GM18867 (cell line): ENCODE measurements around the gene DOLPP1.

Source experiments
- ATAC-seq: cut with Tn5 transposase; IDR thresholded peaks from one replicate; pipeline ENCODE4 v1.9.1; 2021; ENCODE audit warnings: mild to moderate bottlenecking, moderate library complexity; ENCODE audit not compliant: unreplicated experiment

Gene DOLPP1

DNA sequence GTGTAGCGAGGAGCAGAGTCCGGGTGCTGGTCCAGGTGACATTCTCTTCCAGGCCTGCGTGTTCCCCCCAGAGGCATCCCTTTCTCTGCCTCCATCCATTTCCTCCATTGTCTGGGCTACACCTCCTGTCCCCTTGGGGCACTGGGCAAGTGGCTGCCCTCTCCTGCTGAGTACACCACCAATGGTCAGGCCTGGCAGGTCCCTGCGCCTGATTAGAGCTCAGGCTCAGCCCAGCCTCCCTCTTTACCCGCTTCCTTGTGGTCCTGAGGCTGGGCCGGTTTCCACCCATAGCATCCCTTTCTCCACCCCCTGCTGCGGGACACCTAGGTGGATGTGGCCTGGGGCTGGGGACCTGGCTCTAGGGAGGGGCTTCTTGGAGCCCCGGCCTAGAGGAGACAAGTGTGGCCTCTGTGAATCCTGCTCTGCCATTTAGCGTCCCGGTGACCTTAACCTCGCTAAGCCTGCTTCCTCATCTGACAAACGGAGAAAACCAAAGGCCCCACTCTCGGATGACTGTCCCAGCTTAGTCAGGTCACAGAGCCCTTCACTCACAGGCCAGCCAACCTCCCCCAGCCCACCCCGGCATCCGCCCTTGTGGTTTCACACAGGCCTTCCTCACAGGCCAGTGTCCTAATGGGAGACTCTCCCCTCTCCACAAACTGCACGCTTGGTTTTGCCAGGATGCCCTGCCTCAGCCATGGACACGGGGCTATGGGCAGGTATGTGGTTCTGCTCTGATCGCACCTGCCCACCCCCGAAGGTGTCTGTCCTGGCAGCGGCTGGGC is 12.9 kb downstream of the DOLPP1 start:
- no peak for ATAC-seq

DNA sequence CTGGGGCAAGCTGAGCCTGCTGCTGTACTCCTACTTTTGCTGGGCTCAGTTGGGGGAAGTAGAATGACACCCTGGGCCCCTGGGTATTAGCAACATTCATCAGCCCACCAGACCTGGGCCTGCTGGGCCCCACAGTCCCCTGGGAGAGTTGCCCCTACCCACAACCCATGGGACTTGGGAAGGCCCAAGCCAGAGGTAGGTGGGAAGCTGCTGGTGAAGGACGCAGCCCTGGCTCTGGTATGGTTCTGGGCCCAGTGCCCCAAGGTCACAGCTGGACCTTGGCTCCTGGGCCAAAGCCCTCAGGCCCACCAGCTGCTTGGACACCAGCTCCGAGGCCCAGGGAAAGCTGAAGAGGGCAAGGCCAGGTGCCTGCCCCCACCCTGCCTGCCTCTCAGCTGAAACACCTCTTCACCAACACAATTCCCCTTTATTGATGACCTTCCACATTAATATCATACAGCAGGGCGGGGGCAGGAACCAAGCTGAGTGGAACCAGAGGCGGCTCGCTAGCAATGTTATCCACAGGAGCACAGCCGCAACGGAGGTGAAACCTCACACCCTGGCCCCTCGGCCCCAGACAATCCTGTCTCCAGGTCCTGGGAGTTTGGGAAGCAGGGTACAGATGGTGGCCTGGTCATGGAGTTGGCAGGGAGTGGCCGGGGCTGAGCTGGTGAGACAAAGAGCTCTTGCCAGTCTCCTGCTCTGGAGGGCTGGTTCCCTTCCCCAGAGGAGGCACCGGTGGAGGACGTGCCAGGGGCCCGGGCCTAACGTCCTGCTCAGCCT is 13.7 kb downstream of the DOLPP1 start:
- no peak for ATAC-seq

DNA sequence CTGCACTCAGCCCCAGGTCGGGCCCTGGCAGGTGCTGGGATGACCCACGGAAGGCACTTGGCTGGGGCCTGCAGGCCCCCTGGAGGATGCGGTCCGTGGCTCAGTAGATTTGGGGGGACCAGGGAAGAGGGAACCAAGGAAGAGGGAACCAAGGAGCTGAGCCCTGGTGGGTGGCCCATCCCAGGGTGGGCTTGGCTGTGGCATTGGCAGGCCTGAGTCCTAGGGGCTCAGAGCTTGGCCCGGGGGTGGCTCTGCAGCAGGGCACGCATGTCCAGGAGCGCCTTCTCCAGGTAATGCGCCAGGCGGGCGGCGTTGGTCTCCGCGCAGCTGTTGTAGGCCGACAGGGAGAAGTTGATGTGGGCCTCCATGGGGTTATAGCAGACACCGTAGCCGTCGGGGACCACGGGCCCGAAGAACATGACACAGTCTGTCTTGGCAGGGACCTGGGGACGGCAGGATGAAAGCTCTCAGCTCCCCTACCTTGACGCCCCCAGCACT is 14.3 kb downstream of the DOLPP1 start:
- ATAC-seq: no peak

DNA sequence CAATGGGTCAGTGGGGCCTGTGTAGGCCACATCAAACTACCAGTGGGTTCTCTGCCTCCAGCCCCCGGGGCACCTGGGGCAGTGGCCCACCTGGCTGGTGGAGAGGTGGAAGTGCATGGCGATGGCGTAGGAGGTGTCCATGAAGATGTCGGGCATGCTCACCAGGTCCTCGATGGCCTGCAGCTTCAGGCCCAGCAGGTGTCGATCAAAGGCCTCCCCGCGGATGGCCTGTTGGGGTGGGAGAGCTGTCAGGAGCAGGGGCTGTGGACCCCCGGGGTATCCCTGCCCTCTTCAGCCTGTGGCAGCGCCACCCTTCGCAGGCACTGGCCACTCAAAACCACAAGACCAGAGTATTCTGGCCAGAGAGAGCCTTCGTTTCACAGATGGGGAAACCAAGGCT is 15.0 kb downstream of the DOLPP1 start:
- no peak for ATAC-seq

DNA sequence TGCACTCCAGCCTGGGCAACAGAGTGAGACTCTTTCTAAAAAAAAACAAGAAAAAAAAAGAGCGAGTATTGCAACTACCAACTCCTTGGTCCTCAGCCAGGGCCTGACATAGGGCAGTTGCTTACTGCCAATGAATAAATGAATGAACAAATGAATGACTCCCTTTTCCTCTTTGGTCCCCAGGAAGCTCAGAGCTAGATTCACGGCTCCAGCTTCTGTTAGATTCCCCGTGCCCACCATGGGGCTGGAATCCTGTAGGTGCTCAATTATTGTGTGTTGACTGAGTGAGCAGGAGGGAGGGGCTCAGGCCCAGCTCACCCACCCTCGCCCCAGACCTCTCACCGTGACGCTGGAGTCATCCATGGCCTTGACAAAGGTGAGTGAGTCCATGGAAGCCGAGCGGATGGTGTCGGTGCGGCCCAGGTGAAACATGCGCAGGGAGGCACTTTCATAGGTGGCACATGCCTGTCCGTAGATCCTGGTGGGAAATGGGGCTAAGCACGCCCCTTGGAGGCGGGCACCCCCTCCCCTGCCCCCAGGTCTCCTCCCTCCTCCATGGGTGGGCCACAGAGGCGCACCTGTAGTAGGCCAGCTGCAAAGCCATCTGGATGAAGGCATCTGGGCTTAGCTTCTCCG is 16.9 kb downstream of the DOLPP1 start:
- ATAC-seq: no peak

DNA sequence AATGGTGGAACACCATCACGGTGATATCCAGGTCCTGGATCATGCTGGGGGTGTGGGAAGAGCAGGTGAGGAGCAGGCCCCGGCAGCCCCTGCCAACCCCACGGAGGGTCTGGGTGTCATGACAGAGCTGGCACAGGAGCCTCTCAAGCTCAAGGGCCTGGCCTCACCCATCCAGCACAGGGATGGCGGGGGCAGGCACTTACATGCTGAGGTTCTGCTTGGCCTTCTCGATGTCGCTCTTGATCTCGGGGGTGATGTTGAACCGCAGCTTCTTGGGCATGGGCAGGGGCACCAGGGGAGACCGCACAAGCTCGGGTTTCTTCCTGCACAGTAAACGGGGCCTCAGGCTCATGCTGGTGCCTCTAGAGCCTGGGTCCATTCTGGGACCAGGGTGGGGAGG is 17.4 kb downstream of the DOLPP1 start:
- ATAC-seq: no peak

DNA sequence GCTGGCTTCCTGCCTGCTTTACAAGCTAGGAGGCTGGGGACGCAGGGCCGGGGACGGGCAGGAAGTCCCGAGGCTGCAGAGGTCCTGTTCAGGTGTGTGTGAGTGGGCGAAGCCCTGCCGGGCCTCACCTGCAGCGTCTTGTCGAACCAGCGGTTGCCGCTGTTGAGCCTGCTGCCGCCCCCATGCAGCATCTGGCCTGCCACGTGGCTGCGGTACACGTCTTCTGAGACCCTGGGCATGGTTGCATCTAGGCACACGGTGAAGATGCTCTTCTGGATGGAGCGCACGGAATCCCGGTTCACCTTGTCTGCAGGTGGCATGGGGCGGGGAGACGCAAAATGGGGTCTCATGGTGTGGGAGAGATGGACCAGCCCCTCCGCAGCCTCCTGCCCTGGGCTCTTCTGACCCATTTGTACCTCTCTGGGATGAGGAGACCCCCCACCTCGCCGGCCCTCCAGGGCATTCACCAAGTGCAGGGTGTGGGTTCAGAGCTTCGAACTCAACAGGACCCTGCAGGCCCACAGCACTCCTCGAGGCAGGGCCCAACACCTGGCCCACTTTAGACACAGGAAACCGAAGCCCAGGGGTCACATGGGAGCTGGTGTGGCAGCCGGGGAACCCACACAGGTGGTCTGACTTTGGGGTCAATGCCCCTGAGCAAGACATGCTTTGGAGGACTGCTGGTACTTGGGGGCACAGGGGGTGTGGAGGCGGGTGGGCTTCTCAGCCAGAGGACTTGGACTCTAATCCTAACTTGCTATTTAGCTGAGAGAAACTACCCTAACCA is 19.7 kb downstream of the DOLPP1 start:
- no peak for ATAC-seq

DNA sequence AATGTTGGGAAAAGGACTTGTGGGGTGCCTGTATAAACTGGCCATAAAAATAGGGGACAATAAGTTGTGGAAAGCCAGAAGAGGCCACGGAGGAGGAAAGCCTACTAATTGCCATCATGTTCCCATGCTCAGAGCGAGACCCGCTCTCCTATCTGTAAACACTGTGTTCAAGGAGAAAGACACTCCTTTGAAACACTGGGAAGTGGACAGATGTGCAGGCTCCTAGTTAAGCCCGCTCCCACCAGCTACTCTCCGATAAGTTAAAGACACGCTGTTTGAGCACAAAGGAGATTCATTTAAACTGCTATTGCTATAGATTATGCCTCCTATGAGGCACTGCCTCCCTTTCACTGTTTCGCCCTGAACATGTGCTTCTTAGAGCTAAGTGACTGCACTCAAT is 20.4 kb downstream of the DOLPP1 start:
- ATAC-seq: no peak

DNA sequence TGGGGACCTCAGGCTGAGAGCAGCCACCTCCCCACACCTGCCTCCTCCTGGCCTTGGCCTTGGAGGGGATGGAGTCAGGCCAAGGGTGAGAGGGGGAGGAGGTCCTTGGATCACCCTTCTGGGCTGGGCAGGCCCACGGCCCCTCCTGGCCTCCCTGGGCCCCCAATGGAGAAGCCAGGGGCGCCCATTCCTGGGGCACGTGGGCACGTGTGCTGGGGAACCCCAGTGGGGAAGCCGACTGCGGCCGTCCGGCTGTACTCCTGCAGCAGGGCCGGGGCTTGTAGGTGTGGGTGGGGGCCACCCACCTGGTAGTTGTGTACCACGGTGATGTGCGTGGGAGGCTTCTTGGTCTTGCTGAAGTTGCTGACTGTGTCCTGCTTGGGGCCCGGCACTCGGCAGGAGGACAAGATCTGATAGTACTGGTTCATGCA is 21.2 kb downstream of the DOLPP1 start:
- ATAC-seq: no peak

DNA sequence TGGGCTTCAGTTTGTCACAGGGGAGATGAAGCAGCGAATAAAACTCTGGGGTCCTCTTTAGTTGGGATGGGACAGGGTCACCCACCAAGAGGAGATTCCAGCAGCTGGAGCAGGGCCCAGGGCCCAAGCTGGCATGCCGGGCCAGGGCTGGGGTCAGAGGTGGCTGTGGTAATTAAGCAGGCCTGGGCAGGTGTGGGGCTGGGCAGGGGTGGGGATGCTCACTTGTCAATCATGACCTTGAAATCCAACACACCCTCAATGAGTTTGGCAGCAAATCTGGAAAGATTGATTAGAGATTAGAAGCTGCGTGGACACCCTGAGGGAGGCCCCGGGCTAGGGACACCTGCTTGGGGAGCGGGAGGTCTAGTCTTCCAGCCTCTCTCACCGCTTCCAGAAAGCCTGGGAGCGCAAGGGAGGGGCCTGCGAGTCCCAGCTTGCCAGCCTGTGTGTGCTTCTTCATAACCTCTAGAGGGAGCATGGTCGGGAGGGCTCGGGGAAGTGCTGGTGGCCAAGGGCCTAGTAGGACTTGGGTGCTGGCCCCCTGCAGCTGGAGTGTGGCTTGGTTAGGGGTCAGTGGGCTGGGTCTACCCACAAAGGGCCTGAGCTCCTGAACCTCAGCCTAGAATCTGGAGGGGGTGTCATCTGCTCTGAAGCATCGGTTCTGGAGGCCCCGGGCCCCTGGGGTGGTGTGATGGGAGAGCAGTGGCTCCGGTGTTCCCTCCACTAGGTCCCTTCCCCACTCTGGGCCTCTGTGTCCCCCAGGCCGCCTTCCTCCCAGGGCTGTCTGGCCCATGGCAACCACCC is 22.1 kb downstream of the DOLPP1 start:
- no peak for ATAC-seq

DNA sequence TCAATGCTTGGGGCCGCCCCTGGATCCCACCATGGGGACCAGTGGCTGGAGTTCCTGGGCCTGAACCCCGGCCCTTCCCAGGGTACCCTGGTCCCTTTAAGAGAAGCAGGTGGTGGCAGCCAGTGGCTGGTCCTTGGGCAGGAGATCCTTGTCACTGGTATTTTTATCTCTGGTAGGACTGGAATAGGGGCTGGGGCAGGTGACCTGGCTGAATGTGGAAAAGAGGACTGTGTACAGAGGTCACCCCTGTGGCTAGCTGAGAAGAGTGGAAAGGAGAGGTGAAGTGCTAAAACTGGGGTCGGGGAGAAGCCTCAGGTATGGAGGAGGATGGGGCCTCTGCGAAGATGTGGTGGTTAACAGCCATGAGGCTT is 22.7 kb downstream of the DOLPP1 start:
- no peak for ATAC-seq

DNA sequence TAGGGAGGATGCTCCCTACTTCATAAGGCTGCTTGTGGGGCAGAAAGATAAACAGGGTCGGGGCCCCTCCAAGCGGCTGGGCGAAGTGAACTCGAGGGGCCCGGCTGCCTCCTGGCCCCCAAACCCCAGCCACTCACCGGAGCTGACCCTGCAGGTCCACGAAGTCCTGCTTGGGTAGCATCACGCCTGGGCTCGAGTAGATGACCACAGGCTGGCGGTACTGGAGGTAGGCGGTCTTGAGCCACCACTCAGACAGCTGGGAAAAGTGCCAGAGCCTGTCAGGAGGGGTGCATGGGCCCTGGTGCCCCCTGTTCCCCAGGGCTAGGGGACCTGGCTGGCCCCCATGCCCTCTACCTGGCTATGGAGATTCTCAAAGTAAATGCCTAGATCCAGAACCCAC is 23.1 kb downstream of the DOLPP1 start:
- ATAC-seq: no peak

DNA sequence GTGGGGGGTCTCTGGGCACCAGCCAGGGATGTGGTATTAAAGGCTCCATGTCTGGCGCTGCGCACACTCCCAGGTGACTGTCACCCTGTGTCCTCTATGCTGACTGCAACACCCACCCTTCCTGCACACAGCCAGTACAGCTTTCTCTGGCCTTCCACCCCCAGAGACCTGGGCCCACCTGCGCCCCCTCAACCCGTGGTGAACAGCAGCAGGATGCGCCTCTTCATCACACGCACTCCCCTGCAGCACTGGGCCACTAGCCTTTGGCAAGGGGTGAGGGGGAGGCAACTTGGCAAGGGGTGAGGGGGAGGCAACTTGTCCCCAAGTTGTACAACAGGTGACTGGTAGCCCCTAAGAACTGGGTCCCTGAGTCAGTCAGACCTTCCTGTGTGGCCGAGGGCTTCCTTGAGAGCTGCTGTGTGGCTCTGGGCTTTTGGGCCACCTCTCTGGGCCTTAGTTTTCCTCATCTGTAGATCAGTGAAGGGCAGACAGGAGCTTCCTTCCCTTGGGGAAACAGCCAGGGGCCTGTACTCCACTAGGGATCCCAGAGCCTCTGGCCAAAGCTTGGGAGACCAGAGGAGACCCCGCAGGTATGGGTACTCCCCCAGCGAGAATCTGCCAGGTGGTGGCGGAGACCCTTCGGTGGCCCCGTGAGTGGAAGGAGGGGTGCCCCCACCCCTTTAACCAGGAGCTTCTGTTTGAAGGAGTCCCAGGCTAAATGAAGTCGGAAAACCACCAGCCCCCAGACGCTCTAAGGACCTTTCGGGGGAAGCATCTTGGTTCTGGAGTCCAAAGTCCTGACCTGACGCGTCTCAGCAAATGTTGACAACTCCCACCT is 25.2 kb downstream of the DOLPP1 start:
- ATAC-seq: no peak

DNA sequence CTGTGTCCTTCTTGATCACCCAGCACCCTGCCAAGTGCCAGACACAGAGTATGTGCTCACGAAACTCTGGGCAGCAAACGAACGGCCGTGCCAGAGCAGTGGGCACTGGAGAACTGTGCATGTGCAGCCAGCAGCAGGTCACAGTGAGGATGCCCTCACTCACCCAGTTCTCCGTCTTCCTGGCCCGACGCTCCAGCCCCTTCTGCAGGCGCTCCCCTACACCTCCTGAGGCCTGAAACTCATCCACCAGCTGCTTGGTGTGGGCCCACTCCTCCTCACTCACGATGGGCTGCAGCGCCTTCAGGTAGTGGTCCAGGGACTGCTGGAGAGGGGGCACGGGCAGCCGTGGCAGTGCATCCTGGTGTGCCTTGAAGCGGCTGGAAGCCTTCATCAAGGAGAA is 26.7 kb downstream of the DOLPP1 start:
- no peak for ATAC-seq

DNA sequence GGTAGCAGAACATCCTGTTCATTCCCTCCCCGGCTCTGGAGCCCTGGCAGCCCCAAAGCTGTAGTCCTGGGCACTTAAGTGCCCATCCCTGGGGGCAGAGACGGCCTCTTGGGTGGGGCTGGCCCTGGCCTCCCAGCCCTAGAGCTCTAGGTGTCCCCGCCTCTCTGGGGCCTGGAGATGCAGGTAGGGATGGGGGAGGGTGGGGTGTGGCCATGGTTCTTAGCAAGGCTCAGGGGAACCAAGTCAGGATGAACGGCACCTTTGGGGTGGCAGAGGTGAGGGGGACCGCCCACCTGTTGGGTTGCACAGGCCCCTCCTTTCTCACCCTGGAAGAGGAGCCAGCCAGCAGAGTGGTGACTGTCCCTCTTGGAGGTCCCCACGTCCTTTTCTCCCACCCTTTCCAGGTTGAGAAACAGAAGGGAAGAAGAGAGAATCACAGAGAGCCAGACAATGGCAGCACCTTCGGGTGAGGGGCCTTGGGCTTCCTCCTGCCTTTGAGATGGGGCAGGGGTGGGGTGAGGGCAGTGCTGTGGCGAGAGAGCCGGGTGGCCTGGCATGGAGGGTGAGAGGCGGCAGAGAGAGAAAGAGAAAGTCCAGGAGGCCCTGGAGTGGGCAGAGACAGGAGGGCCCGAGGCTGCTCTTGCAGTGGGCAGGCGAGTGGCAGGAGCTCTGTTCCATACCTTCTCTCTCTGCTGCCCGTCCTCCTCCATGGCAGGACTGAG is 27.3 kb downstream of the DOLPP1 start:
- ATAC-seq: no peak

DNA sequence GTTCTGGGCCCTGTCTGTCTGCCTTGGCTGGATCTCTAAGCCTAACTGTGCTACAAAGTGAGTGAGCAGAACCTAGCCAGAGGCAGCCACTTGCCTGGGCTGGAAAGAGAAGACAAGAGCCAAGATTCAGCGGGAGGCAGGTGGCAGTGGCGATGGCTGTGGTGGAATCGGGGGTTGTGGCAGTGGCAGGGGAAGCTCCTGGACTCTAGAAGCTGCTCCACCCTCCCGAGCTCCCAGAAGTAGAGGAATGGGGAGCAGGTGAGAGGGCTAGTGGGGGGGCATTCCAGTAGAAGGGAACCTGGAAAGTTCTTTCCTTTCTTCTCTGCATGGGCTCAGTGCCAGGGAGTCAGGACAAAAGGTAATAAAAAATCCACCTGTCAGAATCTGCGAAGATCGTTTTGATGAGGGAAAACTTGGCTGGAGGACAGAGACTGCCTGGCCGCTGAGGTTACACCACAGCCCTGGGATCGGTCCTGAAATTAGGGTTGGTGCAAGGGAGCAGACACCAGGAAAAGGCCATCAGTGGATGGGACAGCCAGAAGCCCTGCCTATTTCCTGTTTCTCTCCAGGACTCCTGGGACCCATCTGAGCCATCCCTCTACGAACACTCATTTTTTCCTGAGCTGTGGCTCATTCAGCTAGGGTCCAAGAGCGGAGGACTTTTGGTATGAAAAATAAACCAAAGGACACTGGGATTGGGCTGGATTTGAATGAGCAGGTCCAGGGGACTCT is 28.1 kb downstream of the DOLPP1 start:
- ATAC-seq: no peak

DNA sequence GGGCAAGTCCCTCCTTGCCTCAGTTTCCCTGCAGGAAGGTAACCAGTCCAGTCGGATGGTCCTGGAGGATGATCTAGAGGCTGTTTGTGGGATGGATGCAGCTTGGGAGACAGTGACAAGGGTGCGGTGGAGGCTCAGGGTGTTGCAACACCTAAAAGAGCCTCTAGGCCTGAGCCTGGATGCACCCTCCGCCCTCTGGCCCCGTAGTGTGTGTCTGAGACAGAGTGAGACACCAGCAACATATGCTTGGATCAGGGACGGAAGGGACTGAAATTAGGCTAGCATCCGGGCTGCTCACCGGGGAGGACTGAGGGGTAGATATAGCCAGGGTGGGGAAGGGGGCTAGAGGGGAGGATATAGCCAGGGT is 28.6 kb downstream of the DOLPP1 start:
- no peak for ATAC-seq
